ENCODE data around the gene C15orf62.

C15orf62 gene

GRCh38 chr15:40815042-40815698, 45.4 kb downstream of the C15orf62 start:
- no peak for DNase-seq (ENCODE audit: low spot score)
- no peak overlapping the region for H3K27ac ChIP-seq
- no peak for TF ChIP-seq CTCF (IDR thresholded peaks at IDR 0.05)
- H3K4me3 ChIP-seq: no peak overlapping the region

- Histone ChIP-seq H3K4me3 (no peak overlapping the region), H3K27ac (no peak overlapping the region)
- no peak for TF ChIP-seq CTCF (IDR thresholded peaks at IDR 0.05)
- no peak for DNase-seq (ENCODE audit: low spot score)
Measured at GRCh38 chr15:40819048-40819447, 49.3 kb downstream of the C15orf62 start.

GRCh38 chr15:40821195-40821594, 51.4 kb downstream of the C15orf62 start:
- DNase-seq (ENCODE audit: low spot score): no peak
- H3K27ac ChIP-seq: no peak overlapping the region
- no peak overlapping the region for H3K4me3 ChIP-seq
- TF ChIP-seq CTCF (IDR thresholded peaks at IDR 0.05): no peak
